AG04450 (cell line): Measurements from ENCODE around the gene CCDC86. TPM values are rescaled to one million over a fixed set of nuclear protein-coding genes. Genes with fewer than 3 reads are reported as not detected.

Experiments
- CTCF ChIA-PET: fragments of 300-600, 350-600 bp; formaldehyde crosslinking; extraction: SDS; loops from one replicate; lab custom pipeline; 2022; ENCODE audit warnings: antibody characterized with exemption, inconsistent platforms; lab: Charles Lee
- POLR2A ChIA-PET: fragments of 350-600 bp; formaldehyde crosslinking; extraction: SDS; loops from one replicate; lab custom pipeline; 2021; ENCODE audit warnings: antibody characterized with exemption, inconsistent platforms; lab: Yijun Ruan, JAX
- DNase-seq: peaks from one replicate; pipeline ENCODE4 v3.0.0-alpha.2; 2011; ENCODE audit warnings: low read depth, low spot score
- H3K27ac ChIP-seq: one replicate; pipeline ENCODE4 v1.5.1; 2012; ENCODE audit warnings: low read depth, low read length, control low read depth
- H3K27me3 ChIP-seq: one replicate; pipeline ENCODE4 v1.6.0; 2012; ENCODE audit warnings: low read length; ENCODE audit not compliant: control insufficient read depth, insufficient read depth
- H3K4me3 ChIP-seq: 2 replicates; pipeline ENCODE4 v1.5.1; 2011; ENCODE audit warnings: mild to moderate bottlenecking, low read depth, low read length, control low read depth
- H3K9me3 ChIP-seq: 2 replicates; pipeline ENCODE4 v1.5.1; 2012; ENCODE audit warnings: low read length; ENCODE audit not compliant: control insufficient read depth, insufficient read depth
- polyA plus RNA-seq: library from polyadenylated mRNA; depleted of rRNA; stranded (reverse); fragments of >200 nt; gene quantifications from 2 replicates; pipeline ENCODE4 v1.2.3, GENCODE V29; 2011
- TF ChIP-seq, protein P1 (sequence below): IDR thresholded peaks from 2 replicates; pipeline ENCODE4 v1.5.1; 2011; ENCODE audit warnings: low read depth, low read length, control low read depth, inconsistent platforms

The CCDC86 gene
- polyA plus RNA-seq, 1 experiment = 15.2 TPM

DNA sequence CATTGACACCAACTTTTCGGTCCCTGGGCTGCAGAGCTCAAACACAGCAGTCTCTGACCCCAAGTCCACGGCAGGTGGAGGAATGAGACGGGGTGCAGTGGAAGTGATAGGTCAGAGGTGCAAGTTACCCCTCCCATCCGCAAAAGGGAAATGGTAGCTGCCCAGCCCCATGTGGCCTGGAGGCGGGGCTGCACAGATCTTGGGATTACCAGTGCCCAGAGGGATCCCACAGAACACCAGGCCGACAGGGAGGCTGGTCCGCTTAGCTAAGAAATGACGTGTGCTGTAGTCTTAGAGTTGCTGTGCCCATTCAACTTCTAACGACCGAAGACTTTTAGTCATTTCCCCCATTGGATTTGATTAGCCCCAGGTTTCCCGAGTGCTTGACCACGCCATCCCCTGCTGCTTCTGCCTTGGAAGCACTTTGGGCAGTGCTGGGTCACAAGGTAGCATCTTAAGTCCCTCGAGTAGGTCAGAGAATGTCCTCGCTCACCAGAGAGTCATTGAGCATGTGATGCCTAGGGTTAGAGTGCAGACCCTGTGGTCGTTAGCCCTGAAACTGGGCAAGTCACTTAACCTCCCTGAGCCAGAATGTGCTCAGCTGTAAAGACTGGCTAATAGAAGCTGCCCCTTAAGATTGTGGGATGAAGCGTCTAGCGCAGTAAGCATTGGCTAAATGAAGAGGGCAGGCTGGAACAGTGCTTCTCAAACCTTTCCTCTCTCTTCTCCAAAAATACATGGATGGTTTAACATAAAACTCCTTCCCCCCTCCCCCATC, 9.6 kb downstream of the CCDC86 start:
- ChIA-PET CTCF (interaction anchor here (1.7 kb wide), 1 partner anchor 48 kb away, joined by 4 read pairs; no protein-coding TSS in a partner anchor), POLR2A (no interaction called here)
- TF ChIP-seq, protein P1, sequence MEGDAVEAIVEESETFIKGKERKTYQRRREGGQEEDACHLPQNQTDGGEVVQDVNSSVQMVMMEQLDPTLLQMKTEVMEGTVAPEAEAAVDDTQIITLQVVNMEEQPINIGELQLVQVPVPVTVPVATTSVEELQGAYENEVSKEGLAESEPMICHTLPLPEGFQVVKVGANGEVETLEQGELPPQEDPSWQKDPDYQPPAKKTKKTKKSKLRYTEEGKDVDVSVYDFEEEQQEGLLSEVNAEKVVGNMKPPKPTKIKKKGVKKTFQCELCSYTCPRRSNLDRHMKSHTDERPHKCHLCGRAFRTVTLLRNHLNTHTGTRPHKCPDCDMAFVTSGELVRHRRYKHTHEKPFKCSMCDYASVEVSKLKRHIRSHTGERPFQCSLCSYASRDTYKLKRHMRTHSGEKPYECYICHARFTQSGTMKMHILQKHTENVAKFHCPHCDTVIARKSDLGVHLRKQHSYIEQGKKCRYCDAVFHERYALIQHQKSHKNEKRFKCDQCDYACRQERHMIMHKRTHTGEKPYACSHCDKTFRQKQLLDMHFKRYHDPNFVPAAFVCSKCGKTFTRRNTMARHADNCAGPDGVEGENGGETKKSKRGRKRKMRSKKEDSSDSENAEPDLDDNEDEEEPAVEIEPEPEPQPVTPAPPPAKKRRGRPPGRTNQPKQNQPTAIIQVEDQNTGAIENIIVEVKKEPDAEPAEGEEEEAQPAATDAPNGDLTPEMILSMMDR = no peak
- no peak overlapping the region for H3K4me3 ChIP-seq
- H3K27me3 ChIP-seq = peaks cover 5% of the 10 kb centered on the region
- peaks cover 3% of the 10 kb centered on the region; the same call in 1 of the 2 replicates for H3K9me3 ChIP-seq
- DNase-seq = no peak
- no peak overlapping the region for H3K27ac ChIP-seq

DNA sequence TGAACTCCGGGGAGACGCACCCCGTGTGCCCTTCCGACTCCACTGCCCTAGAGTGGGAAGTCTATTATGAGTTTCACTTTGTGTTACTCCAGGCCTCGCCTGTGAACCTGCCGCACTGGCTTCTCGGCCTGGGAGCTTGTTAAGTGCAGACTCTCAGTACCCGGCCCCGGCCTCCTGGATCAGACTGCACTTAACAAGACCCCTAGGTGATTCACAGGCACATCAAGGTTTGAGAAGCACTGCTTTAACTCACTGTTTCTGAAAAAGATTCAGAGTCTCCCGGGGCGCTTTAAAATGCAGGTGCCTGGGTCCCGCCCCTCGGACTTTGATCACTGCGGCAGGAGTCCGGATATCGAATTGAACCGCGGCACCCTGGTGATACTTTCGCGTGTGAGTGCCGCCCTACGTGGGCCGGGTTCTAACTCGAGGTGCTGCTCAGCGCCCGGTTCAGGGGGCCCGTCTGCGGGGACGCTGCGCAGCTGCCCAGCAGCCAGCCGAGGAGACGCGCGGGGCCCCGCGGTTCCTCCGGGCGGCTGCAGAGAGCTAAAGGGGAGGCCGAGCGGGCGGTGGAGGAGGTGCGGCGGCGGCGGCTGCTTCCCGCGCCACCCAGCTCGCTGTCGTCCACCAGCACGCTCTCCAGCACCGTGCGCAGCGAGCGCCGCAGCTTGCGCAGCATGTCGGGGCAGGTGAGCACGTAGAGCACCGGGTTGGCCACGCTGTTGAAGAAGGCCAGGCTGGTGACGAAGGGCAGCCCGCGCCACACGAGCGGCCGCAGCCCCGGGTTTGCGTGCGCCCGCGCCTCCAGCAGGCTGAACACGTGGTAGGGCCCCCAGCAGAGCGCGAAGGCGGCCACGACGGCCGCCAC, 10.4 kb downstream of the CCDC86 start:
- Histone ChIP-seq H3K9me3 (peaks cover 3% of the 10 kb centered on the region; the same call in 1 of the 2 replicates), H3K27ac (no peak overlapping the region), H3K27me3 (peaks cover 5% of the 10 kb centered on the region), H3K4me3 (no peak overlapping the region)
- DNase-seq = no peak
- ChIA-PET CTCF (interaction anchor here (1.7 kb wide), 1 partner anchor 47 kb away, joined by 4 read pairs; no protein-coding TSS in a partner anchor), POLR2A (no interaction called here)
- TF ChIP-seq, protein P1 = no peak

DNA sequence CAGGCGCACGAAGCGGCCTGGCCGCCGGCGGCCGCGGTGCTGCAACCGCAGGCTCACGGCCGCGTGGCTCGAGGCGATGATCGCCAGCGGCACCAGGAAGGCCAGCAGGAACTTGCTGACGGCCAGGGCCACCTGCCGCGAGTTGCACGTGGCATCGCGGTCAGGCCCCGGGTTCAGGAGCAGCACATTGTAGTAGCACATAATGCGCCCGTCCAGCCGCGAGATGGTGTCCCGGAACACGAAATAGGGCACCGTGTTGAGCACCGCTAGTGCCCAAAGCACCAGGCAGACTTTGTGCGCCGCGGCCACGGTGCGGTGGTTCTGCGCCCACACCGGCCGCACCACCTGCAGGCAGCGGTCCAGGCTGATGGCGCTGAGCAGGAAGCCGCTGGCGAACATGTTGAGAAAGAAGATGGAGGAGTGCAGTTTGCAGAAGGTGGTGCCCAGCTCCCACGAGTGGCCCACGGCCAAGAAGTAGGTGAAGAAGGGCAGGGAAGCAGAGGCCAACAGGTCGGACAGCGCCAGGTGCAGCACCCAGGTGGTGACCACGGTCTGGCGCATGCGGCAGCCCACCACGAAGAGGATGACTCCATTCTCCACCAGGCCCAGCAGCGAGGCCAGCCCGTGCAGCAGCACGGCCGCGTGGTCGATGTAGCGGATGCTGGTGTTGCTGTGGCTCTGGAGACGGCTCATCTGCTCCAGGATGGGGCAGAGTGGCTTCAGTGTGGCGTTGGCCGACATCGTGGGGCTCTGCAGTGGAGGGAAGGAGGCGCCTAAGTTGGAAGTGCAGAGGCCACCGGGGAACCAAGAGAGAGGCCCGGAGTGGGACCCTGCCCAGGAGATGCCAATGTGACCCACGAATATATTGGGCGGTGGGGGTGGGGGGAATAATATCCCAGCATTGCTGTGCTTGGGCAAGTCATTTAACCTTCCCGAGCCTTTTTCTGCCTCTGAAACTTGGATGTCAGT, 11.4 kb downstream of the CCDC86 start:
- peaks cover 5% of the 10 kb centered on the region for H3K27me3 ChIP-seq

DNA sequence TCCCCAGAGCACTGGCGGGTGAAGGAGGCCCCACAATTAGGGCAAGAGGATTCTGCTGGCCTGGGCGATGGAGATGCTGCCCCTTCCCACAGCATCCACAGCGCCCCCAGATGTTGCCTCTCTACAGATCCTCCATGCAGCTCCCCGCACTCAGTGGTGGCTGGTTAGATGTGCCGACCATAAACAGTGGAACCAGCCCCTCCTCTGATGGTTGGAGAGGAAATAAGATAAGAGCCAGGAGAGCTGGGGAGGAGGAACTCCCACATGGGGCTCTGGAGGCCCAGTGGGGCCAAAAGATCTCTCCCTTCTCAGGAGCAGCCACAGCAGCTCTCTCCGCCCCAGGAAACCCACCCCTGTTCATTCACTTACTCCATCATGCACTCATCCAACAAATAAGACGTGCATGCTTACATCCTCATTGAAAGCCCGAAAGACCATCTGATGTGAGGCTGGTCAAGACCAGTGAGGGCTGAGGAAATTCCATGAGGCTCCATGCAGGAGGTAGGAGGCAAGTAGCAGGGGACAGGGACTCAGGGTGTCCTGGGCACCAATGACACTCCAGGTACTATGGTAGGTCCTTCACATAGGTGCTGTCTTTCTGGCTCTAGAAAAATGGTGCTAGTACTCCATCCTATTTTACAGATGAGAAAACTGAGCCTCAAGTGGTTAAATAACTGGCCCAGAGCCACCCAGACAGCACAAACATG, 12.4 kb downstream of the CCDC86 start:
- TF ChIP-seq, protein P1 = no peak
- H3K9me3 ChIP-seq = peaks cover 3% of the 10 kb centered on the region; the same call in 1 of the 2 replicates
- DNase-seq = no peak
- POLR2A ChIA-PET = interaction anchor here (0.8 kb wide), 1 partner anchor 23 kb away, joined by 3 read pairs; no protein-coding TSS in a partner anchor
- H3K4me3 ChIP-seq = no peak overlapping the region
- peaks cover 5% of the 10 kb centered on the region for H3K27me3 ChIP-seq
- CTCF ChIA-PET = interaction anchor here (2.0 kb wide), 1 partner anchor 23 kb away, joined by 10 read pairs; no protein-coding TSS in a partner anchor
- no peak overlapping the region for H3K27ac ChIP-seq

More for the DNA sequence above, 11.4 kb downstream of the CCDC86 start:
- TF ChIP-seq, protein P1 = no peak
- Histone ChIP-seq H3K9me3 (peaks cover 3% of the 10 kb centered on the region; the same call in 1 of the 2 replicates), H3K4me3 (no peak overlapping the region), H3K27ac (no peak overlapping the region)
- CTCF ChIA-PET = no interaction called here
- POLR2A ChIA-PET = no interaction called here
- DNase-seq = no peak
